H9 (cell line): ENCODE measurements around the gene IQSEC1. TPM values are rescaled to one million over a fixed set of nuclear protein-coding genes. Genes with fewer than 3 reads are reported as not detected.

Source experiments
- DNase-seq: peaks from one replicate; pipeline ENCODE4 v3.0.0-alpha.2; 2017
- H2AFZ ChIP-seq: one replicate; pipeline ENCODE4 v1.6.1; 2013; ENCODE audit warnings: mild to moderate bottlenecking, low read length, control low read depth, moderate library complexity
- H2AK5ac ChIP-seq: 2 replicates; pipeline ENCODE4 v1.6.1; 2013; ENCODE audit warnings: low read length, control low read depth, mixed read lengths; ENCODE audit not compliant: insufficient read length
- H2BK120ac ChIP-seq: one replicate; pipeline ENCODE4 v1.6.1; 2013; ENCODE audit warnings: low read depth, mild to moderate bottlenecking, low read length, control low read depth, inconsistent platforms; ENCODE audit not compliant: poor library complexity, severe bottlenecking
- H2BK12ac ChIP-seq: 2 replicates; pipeline ENCODE4 v1.6.1; 2013; ENCODE audit warnings: low read length, control low read depth, mixed read lengths, low read depth; ENCODE audit not compliant: insufficient read length
- H2BK15ac ChIP-seq: 2 replicates; pipeline ENCODE4 v1.6.1; 2013; ENCODE audit warnings: low read depth, low read length, control low read depth
- H2BK20ac ChIP-seq: one replicate; pipeline ENCODE4 v1.6.1; 2013; ENCODE audit warnings: low read depth, mild to moderate bottlenecking, low read length, control low read depth, inconsistent platforms; ENCODE audit not compliant: poor library complexity, severe bottlenecking
- H2BK5ac ChIP-seq: 2 replicates; pipeline ENCODE4 v1.6.1; 2013; ENCODE audit warnings: low read length, control low read depth, mixed read lengths; ENCODE audit not compliant: insufficient read length
- H3K14ac ChIP-seq: 2 replicates; pipeline ENCODE4 v1.6.1; 2013; ENCODE audit warnings: low read length, control low read depth; ENCODE audit not compliant: insufficient read depth
- H3K18ac ChIP-seq: 2 replicates; pipeline ENCODE4 v1.6.1; 2013; ENCODE audit warnings: low read depth, mild to moderate bottlenecking, mixed read lengths, low read length, control low read depth; ENCODE audit not compliant: insufficient read length
- H3K23ac ChIP-seq: 2 replicates; pipeline ENCODE4 v1.6.1; 2013; ENCODE audit warnings: low read length, control low read depth, mixed read lengths, low read depth; ENCODE audit not compliant: insufficient read length
- H3K23me2 ChIP-seq: 2 replicates; pipeline ENCODE4 v1.6.1; 2013; ENCODE audit warnings: low read depth, mild to moderate bottlenecking, mixed read lengths, low read length, control low read depth; ENCODE audit not compliant: insufficient read length, poor library complexity, severe bottlenecking
- H3K27ac ChIP-seq: 2 replicates; pipeline ENCODE4 v1.5.1; 2013; ENCODE audit warnings: low read length, control low read depth, mixed read lengths, low read depth; ENCODE audit not compliant: insufficient read length
- H3K27me3 ChIP-seq: 2 replicates; pipeline ENCODE4 v1.6.1; 2013; ENCODE audit warnings: low read length, control low read depth, inconsistent platforms; ENCODE audit not compliant: insufficient read depth
- H3K4ac ChIP-seq: 2 replicates; pipeline ENCODE4 v1.6.1; 2013; ENCODE audit warnings: low read depth, mild to moderate bottlenecking, control low read depth, inconsistent platforms, low read length, moderate library complexity
- H3K4me1 ChIP-seq: 2 replicates; pipeline ENCODE4 v1.6.1; 2013; ENCODE audit warnings: low read length, control low read depth, inconsistent platforms; ENCODE audit not compliant: insufficient read depth
- H3K4me2 ChIP-seq: 2 replicates; pipeline ENCODE4 v1.6.1; 2013; ENCODE audit warnings: low read length, control low read depth, mixed read lengths; ENCODE audit not compliant: insufficient read length, insufficient read depth
- H3K56ac ChIP-seq: 2 replicates; pipeline ENCODE4 v1.6.1; 2013; ENCODE audit warnings: low read depth, mild to moderate bottlenecking, mixed read lengths, low read length, control low read depth; ENCODE audit not compliant: insufficient read length
- H3K79me1 ChIP-seq: 2 replicates; pipeline ENCODE4 v1.6.1; 2013; ENCODE audit warnings: low read depth, mild to moderate bottlenecking, moderate library complexity, low read length, control low read depth, inconsistent platforms; ENCODE audit not compliant: insufficient read depth, poor library complexity, severe bottlenecking
- H3K79me2 ChIP-seq: 2 replicates; pipeline ENCODE4 v1.6.1; 2013; ENCODE audit warnings: low read length, control low read depth, inconsistent platforms; ENCODE audit not compliant: insufficient read depth
- H3K9ac ChIP-seq: 2 replicates; pipeline ENCODE4 v1.6.1; 2013; ENCODE audit warnings: low read length, control low read depth, mixed read lengths; ENCODE audit not compliant: insufficient read length; ENCODE audit errors: extremely low read depth
- H3K9me3 ChIP-seq: one replicate; pipeline ENCODE4 v1.6.1; 2013; ENCODE audit warnings: low read depth, low read length, inconsistent platforms; ENCODE audit not compliant: control insufficient read depth
- H3T11ph ChIP-seq: one replicate; pipeline ENCODE4 v1.6.1; 2013; ENCODE audit warnings: mild to moderate bottlenecking, low read length, control low read depth, inconsistent platforms
- H4K20me1 ChIP-seq: one replicate; pipeline ENCODE4 v1.6.1; 2013; ENCODE audit not compliant: control insufficient read depth, insufficient read length, insufficient read depth
- H4K5ac ChIP-seq: 2 replicates; pipeline ENCODE4 v1.6.1; 2013; ENCODE audit warnings: low read depth, mild to moderate bottlenecking, mixed read lengths, low read length, control low read depth; ENCODE audit not compliant: insufficient read length
- H4K8ac ChIP-seq: replicated peaks from 2 replicates; pipeline ENCODE4 v1.6.1; 2013; ENCODE audit warnings: low read length, control low read depth, mixed read lengths, low read depth; ENCODE audit not compliant: insufficient read length
- H4K91ac ChIP-seq: 2 replicates; pipeline ENCODE4 v1.6.1; 2013; ENCODE audit warnings: low read depth, mild to moderate bottlenecking, moderate library complexity, mixed read lengths, low read length, control low read depth; ENCODE audit not compliant: insufficient read length
- H3K27ac Mint-ChIP-seq, 3 experiments: 2 replicates in 2 of 3; 3 replicates in 1 of 3; pipeline ENCODE4 v1.8.0; 2020 to 2021; ENCODE audit warnings: mixed read lengths in 3 of 3, mild to moderate bottlenecking in 1 of 3, moderate library complexity in 1 of 3
- H3K27me3 Mint-ChIP-seq: 2 replicates; pipeline ENCODE4 v1.8.0; 2021; ENCODE audit warnings: low read depth, mild to moderate bottlenecking, moderate library complexity, mixed read lengths
- H3K36me3 Mint-ChIP-seq, 3 experiments: 2 replicates in 2 of 3; 3 replicates in 1 of 3; pipeline ENCODE4 v1.8.0; 2020 to 2021; ENCODE audit warnings: low read depth in 3 of 3, mixed read lengths in 3 of 3; ENCODE audit not compliant: insufficient read depth in 1 of 3
- H3K4me1 Mint-ChIP-seq, 2 experiments: 2 replicates each; pipeline ENCODE4 v1.8.0; 2020; ENCODE audit warnings: mixed read lengths in 2 of 2
- H3K4me3 Mint-ChIP-seq, 2 experiments: 2 replicates in 1 of 2; 3 replicates in 1 of 2; pipeline ENCODE4 v1.8.0; 2020 to 2021; ENCODE audit warnings: mild to moderate bottlenecking in 2 of 2, mixed read lengths in 2 of 2, moderate library complexity in 1 of 2
- H3K9me3 Mint-ChIP-seq, 2 experiments: 2 replicates in 1 of 2; 3 replicates in 1 of 2; pipeline ENCODE4 v1.8.0; 2020; ENCODE audit warnings: mild to moderate bottlenecking in 2 of 2, mixed read lengths in 2 of 2, moderate library complexity in 1 of 2
- WGBS: extraction: QIAGEN DNeasy Blood & Tissue Kit; methylation state at CpG from one replicate; pipeline ENCODE4 v1.1.7; 2013; ENCODE audit warnings: missing lambda C conversion rate, low lambda C conversion rate, mixed read lengths; ENCODE audit not compliant: insufficient read length; ENCODE audit errors: extremely low coverage; 5-methylcytosine and 5-hydroxymethylcytosine counted together
- total RNA-seq: library from RNA; stranded (reverse); gene quantifications from 2 replicates; pipeline ENCODE4 v1.2.1, GENCODE V29; 2021
- TF ChIP-seq, protein P1 (sequence below): fragments of 200-600 bp; sonication (generic); conservative IDR thresholded peaks from 3 replicates; pipeline ENCODE4 v1.8.0; 2021; ENCODE audit warnings: antibody characterized with exemption, mild to moderate bottlenecking

The IQSEC1 gene
- total RNA-seq, 1 experiment from 2014 or later, result 19.1 TPM

DNA sequence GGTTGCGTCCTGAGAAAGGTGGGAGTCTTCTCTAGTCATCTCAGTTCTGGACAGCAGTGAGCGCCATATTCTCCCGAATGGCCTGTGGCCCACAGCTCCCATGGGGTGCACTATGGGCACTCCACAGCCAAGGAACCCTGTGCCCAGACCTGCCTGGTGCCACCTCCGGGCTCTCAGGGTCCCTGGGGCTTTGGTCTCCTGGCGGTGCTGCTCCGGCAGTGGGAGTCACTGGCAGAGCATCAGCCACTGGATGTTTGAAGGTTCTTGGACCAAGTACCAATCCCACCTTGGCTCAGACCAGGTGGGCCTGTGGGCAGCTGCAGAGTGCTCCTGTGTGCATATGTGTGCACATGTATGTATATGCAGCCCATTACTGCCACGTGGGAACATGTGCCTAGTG, 163.5 kb downstream of the IQSEC1 start:
- Histone ChIP-seq H3K9me3 (no peaks in the 10 kb centered on the region), H2BK20ac (no peak overlapping the region), H2BK5ac (no peak overlapping the region), H4K5ac (no peak overlapping the region), H3K27me3 (no peaks in the 10 kb centered on the region), H3K79me1 (no peaks in the 10 kb centered on the region), H3K4me2 (no peak overlapping the region), H3K14ac (no peak overlapping the region), H3K18ac (no peak overlapping the region), H3T11ph (no peak overlapping the region), H4K20me1 (no peaks in the 10 kb centered on the region), H3K4ac (no peak overlapping the region), H2AFZ (no peak overlapping the region), H3K4me1 (no peaks in the 10 kb centered on the region), H3K79me2 (no peaks in the 10 kb centered on the region), H2BK120ac (no peak overlapping the region), H2BK15ac (no peak overlapping the region), H2AK5ac (no peak overlapping the region), H4K8ac (no peak overlapping the region), H3K23ac (no peak overlapping the region), H3K23me2 (no peaks in the 10 kb centered on the region), H3K9ac (no peak overlapping the region), H4K91ac (no peak overlapping the region), H3K56ac (no peak overlapping the region), H2BK12ac (no peak overlapping the region), H3K27ac (no peak overlapping the region)
- Mint-ChIP-seq H3K4me3 (no peak overlapping the region), H3K27me3 (no peaks in the 10 kb centered on the region; the same call in 1 of the 2 replicates), H3K27ac (peak overlapping the region in 1 of 3 experiments; percentile 55; a peak in 1 of 7 replicates), H3K4me1 (peaks cover 0 to 9% of the 10 kb centered on the region in 2 experiments; a peak in 2 of 4 replicates), H3K9me3 (no peaks in the 10 kb centered on the region; a peak in 1 of 5 replicates), H3K36me3 (peaks cover 43 to 61% (median 56%) of the 10 kb centered on the region in 3 experiments)
- TF ChIP-seq, protein P1, sequence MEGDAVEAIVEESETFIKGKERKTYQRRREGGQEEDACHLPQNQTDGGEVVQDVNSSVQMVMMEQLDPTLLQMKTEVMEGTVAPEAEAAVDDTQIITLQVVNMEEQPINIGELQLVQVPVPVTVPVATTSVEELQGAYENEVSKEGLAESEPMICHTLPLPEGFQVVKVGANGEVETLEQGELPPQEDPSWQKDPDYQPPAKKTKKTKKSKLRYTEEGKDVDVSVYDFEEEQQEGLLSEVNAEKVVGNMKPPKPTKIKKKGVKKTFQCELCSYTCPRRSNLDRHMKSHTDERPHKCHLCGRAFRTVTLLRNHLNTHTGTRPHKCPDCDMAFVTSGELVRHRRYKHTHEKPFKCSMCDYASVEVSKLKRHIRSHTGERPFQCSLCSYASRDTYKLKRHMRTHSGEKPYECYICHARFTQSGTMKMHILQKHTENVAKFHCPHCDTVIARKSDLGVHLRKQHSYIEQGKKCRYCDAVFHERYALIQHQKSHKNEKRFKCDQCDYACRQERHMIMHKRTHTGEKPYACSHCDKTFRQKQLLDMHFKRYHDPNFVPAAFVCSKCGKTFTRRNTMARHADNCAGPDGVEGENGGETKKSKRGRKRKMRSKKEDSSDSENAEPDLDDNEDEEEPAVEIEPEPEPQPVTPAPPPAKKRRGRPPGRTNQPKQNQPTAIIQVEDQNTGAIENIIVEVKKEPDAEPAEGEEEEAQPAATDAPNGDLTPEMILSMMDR, result no peak
- no CpG with 5 or more reads among the region's 7 CpGs for WGBS
- no peak for DNase-seq
